OCI-LY3 (cell line): ENCODE measurements around the gene KBTBD12.

Experiments
- EZH2phosphoT487 ChIP-seq: fragments of 200-600 bp; shearing (Covaris generic); IDR thresholded peaks from 2 replicates; pipeline ENCODE4 v1.6.1; 2018; ENCODE audit warnings: antibody characterized with exemption, mixed run types, low read depth
- TF ChIP-seq, protein P1 (sequence below): fragments of 200-600, 300-600 bp; sonication (generic); IDR thresholded peaks from 2 replicates; pipeline ENCODE4 v1.5.1; 2014; ENCODE audit warnings: antibody characterized with exemption, low read length, low read depth

DNA sequence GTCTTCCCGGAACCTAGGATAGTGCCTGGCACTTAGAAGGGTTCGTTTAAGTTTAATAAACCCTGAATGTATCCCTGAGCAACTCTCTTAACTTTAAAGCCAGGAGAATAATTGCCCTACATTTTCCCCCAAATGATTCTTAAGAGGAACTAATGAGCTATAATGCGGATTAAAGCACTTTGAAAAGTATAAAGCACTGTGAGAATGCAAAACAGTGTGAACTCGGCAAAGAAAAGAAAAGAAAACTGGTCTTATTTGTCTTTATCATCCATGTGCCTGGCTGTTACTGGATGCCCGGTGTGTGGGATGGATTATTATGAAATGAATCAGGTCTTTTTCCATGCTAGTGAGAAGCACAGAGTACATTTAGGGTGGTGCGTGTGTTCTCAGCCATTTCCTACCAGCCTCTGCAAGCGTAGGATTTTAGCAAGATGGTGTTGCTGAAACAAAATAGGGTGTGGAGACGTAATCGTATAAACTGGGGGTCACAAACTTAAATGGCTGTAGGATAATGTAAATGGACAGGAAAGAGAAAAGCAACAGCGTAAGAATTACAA is 983 bp downstream of the KBTBD12 start:
- TF ChIP-seq, protein P1, sequence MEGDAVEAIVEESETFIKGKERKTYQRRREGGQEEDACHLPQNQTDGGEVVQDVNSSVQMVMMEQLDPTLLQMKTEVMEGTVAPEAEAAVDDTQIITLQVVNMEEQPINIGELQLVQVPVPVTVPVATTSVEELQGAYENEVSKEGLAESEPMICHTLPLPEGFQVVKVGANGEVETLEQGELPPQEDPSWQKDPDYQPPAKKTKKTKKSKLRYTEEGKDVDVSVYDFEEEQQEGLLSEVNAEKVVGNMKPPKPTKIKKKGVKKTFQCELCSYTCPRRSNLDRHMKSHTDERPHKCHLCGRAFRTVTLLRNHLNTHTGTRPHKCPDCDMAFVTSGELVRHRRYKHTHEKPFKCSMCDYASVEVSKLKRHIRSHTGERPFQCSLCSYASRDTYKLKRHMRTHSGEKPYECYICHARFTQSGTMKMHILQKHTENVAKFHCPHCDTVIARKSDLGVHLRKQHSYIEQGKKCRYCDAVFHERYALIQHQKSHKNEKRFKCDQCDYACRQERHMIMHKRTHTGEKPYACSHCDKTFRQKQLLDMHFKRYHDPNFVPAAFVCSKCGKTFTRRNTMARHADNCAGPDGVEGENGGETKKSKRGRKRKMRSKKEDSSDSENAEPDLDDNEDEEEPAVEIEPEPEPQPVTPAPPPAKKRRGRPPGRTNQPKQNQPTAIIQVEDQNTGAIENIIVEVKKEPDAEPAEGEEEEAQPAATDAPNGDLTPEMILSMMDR = no peak
- TF ChIP-seq EZH2phosphoT487 = no peak
